Astrocyte of the spinal cord (primary cell): ENCODE data around the gene ZNF236.
"Not testable (repeated sequence)": the region's sequence is repeated elsewhere in the genome, so short reads cannot be mapped to it uniquely, and the experiment has no call there.

Experiments
- DNase-seq: peaks from one replicate; pipeline ENCODE4 v3.0.0; 2011; ENCODE audit warnings: low read depth, low spot score
- H3K4me3 ChIP-seq: 2 replicates; pipeline ENCODE4 v1.5.1; 2011; ENCODE audit warnings: low read depth, mild to moderate bottlenecking, low read length, moderate library complexity
- CTCF ChIP-seq: IDR thresholded peaks from 2 replicates; pipeline ENCODE4 v1.5.1; 2012; ENCODE audit warnings: low read depth, mild to moderate bottlenecking, low read length, inconsistent platforms
- in situ Hi-C: cut with HindIII; loops from 2 replicates; pipeline ENCODE4 v1.10.0; 2017; ENCODE audit warnings: low sequenced_read_pairs

The ZNF236 gene

GRCh38 chr18:76935722-76936337, 113.5 kb downstream of the ZNF236 start:
- TF ChIP-seq CTCF = no peak
- H3K4me3 ChIP-seq = no peak overlapping the region
- in situ Hi-C loops = no loop called here
- no peak for DNase-seq

- TF ChIP-seq CTCF = no peak
- no peak for DNase-seq
- in situ Hi-C loops = no loop called here
- no peak overlapping the region for H3K4me3 ChIP-seq
Measured at GRCh38 chr18:76936877-76937276, 114.5 kb downstream of the ZNF236 start.

GRCh38 chr18:76937597-76937996, 115.2 kb downstream of the ZNF236 start:
- in situ Hi-C loops = no loop called here
- TF ChIP-seq CTCF = no peak
- no peak overlapping the region for H3K4me3 ChIP-seq
- no peak for DNase-seq

- no peak for DNase-seq
- in situ Hi-C loops = no loop called here
- no peak overlapping the region for H3K4me3 ChIP-seq
- TF ChIP-seq CTCF = no peak
Measured at GRCh38 chr18:76938619-76939018, 116.3 kb downstream of the ZNF236 start.

- DNase-seq = no peak
- in situ Hi-C loops = no loop called here
- no peak overlapping the region for H3K4me3 ChIP-seq
- TF ChIP-seq CTCF = no peak
Measured at GRCh38 chr18:76941284-76941683, 118.9 kb downstream of the ZNF236 start.

GRCh38 chr18:76943542-76944339, 121.4 kb downstream of the ZNF236 start:
- TF ChIP-seq CTCF = no peak
- H3K4me3 ChIP-seq = no peak overlapping the region
- in situ Hi-C loops = no loop called here
- peak; percentile 42 for DNase-seq

GRCh38 chr18:76944346-76944745, 122.0 kb downstream of the ZNF236 start:
- H3K4me3 ChIP-seq, in situ Hi-C loops, DNase-seq: not testable (repeated sequence)
